ENCODE measurements around the gene SERPINA6. TPM values are rescaled to one million over a fixed set of nuclear protein-coding genes. Genes with fewer than 3 reads are reported as not detected.

The SERPINA6 gene
- total and polyA plus RNA-seq, 8 donors: 5.2 to 17.7 (median 13.1) TPM

DNA sequence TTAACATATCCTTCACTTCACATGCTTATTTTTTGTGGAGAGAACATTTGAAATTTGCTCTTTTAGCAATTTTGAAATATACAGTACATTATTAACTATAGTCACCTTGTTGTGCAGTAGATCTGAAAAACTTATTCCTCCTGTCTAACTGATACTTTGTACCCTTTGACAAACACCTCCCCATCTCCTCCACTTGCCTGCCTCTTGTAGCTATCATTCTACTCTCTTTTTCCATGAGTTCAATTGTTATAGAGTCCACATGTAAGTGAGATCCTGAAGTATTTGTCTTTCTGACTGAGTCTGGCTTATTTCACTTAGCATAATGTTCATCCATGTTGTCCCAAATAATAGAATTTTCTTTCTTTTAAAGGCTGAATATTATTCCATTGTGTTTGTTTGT is 9.5 kb upstream of the SERPINA6 start:
- TF ChIP-seq, protein P1, sequence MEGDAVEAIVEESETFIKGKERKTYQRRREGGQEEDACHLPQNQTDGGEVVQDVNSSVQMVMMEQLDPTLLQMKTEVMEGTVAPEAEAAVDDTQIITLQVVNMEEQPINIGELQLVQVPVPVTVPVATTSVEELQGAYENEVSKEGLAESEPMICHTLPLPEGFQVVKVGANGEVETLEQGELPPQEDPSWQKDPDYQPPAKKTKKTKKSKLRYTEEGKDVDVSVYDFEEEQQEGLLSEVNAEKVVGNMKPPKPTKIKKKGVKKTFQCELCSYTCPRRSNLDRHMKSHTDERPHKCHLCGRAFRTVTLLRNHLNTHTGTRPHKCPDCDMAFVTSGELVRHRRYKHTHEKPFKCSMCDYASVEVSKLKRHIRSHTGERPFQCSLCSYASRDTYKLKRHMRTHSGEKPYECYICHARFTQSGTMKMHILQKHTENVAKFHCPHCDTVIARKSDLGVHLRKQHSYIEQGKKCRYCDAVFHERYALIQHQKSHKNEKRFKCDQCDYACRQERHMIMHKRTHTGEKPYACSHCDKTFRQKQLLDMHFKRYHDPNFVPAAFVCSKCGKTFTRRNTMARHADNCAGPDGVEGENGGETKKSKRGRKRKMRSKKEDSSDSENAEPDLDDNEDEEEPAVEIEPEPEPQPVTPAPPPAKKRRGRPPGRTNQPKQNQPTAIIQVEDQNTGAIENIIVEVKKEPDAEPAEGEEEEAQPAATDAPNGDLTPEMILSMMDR (IDR thresholded peaks at IDR 0.05): no peak
- no peak for ATAC-seq
- no peaks in the 10 kb centered on the region for H3K9me3 ChIP-seq
- FAIRE-seq: no peak
- H3K27ac ChIP-seq: no peak overlapping the region
- H3K36me3 ChIP-seq: no peaks in the 10 kb centered on the region
- DNase-seq: no peak
- intact Hi-C loops (cut with DNase I): no loop called here
- H3K4me1 ChIP-seq: no peaks in the 10 kb centered on the region
- no peaks in the 10 kb centered on the region for H3K27me3 ChIP-seq
- no peak overlapping the region for H3K4me3 ChIP-seq

DNA sequence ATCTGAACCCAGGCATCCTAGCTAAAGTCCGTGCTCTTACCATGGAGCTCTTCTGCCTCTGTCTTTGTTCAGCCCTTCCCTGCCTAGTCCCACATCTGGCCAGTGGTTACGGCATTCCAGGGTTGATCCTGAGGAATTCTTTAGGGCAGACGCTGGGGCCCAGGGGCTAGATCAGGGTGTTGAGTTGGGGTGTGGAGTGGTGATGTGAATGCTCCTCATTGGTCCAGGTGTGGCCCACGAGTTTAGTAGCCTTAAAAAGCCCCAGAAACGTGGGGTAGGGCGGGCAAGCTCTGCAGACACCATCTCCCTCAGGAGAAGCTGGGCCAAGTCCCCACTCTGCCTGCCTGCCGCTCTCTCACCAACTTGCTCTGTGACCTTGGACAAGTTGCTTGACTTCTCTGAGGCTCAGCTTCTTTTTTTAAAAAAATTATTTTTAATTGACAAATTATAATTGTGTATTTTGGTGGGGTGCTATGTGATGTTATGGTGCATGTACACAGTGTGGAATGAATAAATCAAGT is 9.0 kb upstream of the SERPINA6 start:
- no peak for FAIRE-seq
- no peak for ATAC-seq
- H3K4me1 ChIP-seq: no peaks in the 10 kb centered on the region
- no peaks in the 10 kb centered on the region for H3K9me3 ChIP-seq
- WGBS, 2 donors: 57 to 61% methylated on average over 7 of the region's 7 CpGs
- TF ChIP-seq, protein P1 (IDR thresholded peaks at IDR 0.05): no peak
- H3K27ac ChIP-seq: no peak overlapping the region
- DNase-seq: no peak
- H3K4me3 ChIP-seq: no peak overlapping the region
- no peaks in the 10 kb centered on the region for H3K27me3 ChIP-seq
- no peaks in the 10 kb centered on the region for H3K36me3 ChIP-seq
- intact Hi-C loops (cut with DNase I): no loop called here

DNA sequence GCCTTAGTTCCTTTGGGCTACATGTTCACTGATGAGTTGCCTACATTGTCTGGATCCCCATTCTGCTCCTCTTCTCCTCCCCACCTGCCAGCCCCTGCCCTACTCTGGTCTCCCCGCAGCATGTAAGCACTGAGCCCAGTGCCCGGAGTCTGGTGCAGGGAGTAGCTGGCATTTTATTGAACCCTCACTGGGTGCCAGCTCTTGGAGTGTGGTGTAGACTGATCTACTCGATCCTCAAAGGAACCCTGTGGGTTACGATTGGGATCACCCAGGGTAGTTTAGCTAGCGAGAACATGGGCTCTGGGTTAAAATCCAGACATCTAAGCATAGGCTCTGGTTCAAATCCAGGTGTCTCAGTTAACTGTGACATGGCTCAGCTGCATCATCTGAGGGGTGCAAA is 8.3 kb upstream of the SERPINA6 start:
- WGBS, 2 donors: 76 to 84% methylated on average over 5 of the region's 5 CpGs
- intact Hi-C loops (cut with DNase I): no loop called here
- FAIRE-seq: no peak
- ATAC-seq: no peak
- Histone ChIP-seq H3K4me1 (no peaks in the 10 kb centered on the region), H3K9me3 (no peaks in the 10 kb centered on the region), H3K36me3 (no peaks in the 10 kb centered on the region), H3K4me3 (no peak overlapping the region), H3K27me3 (no peaks in the 10 kb centered on the region), H3K27ac (no peak overlapping the region)
- TF ChIP-seq, protein P1 (IDR thresholded peaks at IDR 0.05): no peak
- no peak for DNase-seq

DNA sequence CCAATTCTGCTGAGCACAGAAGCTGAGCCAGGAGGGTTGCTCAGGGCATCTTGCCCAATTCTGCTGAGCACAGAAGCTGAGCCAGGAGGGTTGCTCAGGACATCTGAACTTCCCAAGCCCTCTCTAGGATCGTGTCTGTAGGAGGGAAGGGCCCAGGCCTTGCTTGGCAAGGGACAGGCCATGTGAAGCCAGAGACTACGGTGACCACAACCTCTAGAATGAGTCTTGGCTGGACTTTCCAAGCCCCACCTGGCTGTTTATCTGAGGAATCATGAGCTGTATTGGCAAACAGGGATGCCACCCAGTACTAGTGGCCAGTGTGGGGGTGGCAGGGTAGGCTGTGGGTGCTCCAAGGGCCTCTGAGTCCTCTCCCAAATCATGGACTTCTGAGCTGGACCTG is 7.7 kb upstream of the SERPINA6 start:
- DNase-seq: peak in 1 of 6 donors; percentile 21
- no peaks in the 10 kb centered on the region for H3K9me3 ChIP-seq
- no peak overlapping the region for H3K4me3 ChIP-seq
- no peaks in the 10 kb centered on the region for H3K36me3 ChIP-seq
- ATAC-seq: no peak
- TF ChIP-seq, protein P1 (IDR thresholded peaks at IDR 0.05): no peak
- intact Hi-C loops (cut with DNase I): no loop called here
- 46 to 51% methylated on average over 2 of the region's 2 CpGs for WGBS, 2 donors
- no peaks in the 10 kb centered on the region for H3K4me1 ChIP-seq
- H3K27me3 ChIP-seq: no peaks in the 10 kb centered on the region
- H3K27ac ChIP-seq: no peak overlapping the region
- no peak for FAIRE-seq

DNA sequence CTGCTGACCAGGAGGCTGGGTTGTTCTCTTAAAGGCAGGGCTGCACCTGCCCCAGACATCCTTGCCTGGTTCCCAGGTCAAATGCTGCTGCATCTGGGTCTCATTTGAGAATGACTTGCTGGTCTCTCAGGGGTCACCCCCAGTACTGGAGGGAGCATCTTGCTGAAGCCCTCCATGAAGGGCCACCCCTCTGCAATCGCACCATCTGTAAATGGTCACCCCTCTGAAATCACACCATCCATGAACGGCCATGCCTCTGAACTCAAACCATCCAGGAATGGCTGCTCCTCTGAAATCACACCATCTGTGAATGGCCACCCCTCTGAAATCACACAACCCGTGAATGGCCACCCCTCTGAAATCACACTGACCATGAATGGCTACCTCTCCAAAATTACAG is 7.3 kb upstream of the SERPINA6 start:
- Histone ChIP-seq H3K36me3 (no peaks in the 10 kb centered on the region), H3K4me1 (no peaks in the 10 kb centered on the region), H3K27ac (no peak overlapping the region), H3K9me3 (no peaks in the 10 kb centered on the region), H3K4me3 (no peak overlapping the region), H3K27me3 (no peaks in the 10 kb centered on the region)
- no peak for ATAC-seq
- no peak for FAIRE-seq
- DNase-seq: no peak
- TF ChIP-seq, protein P1 (IDR thresholded peaks at IDR 0.05): no peak
- intact Hi-C loops (cut with DNase I): no loop called here
- 61 to 79% methylated on average over 3 of the region's 3 CpGs for WGBS, 2 donors
